PC-3 (cell line): ENCODE measurements around the gene SPATA20.

Experiments used
- CTCF ChIP-seq: fragments of 300-600 bp; sonication (generic); conservative IDR thresholded peaks from 2 replicates; pipeline ENCODE4 v1.5.1; 2017; ENCODE audit warnings: antibody characterized with exemption, low read depth, mild to moderate bottlenecking, low read length
- EZH2 ChIP-seq: fragments of 300-600 bp; sonication (generic); IDR thresholded peaks from one replicate; pipeline ENCODE4 v1.6.1; 2017; ENCODE audit warnings: antibody characterized with exemption, mild to moderate bottlenecking, low read length; ENCODE audit not compliant: unreplicated experiment

DNA sequence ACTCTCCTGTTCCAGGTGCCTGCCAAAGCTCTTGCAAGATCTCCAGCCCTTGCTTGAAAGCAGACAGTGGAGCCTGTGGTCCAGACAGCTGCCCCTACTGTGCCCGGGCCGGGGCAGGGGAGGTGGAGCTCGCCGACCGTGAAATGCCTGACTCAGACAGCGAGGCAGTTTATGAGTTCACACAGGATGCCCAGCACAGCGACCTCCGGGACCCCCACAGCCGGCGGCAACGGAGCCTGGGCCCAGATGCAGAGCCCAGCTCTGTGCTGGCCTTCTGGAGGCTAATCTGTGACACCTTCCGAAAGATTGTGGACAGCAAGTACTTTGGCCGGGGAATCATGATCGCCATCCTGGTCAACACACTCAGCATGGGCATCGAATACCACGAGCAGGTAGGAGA is 31.2 kb downstream of the SPATA20 start:
- TF ChIP-seq CTCF (no peak), EZH2 (no peak)
